Panc1 (cell line): Measurements from ENCODE around the gene FOXP2.

Source experiments
- CTCF ChIP-seq: fragments of 450-650 bp; IDR thresholded peaks from 2 replicates; pipeline ENCODE4 v1.5.1; 2017; ENCODE audit warnings: mild to moderate bottlenecking
- POLR2AphosphoS5 ChIP-seq: IDR thresholded peaks from 2 replicates; pipeline ENCODE4 v1.6.1; 2012; ENCODE audit warnings: mild to moderate bottlenecking, low read depth, low read length, moderate library complexity
- REST ChIP-seq, 2 experiments: IDR thresholded peaks; 2 replicates each; pipeline ENCODE4 v1.6.1; 2011 to 2012; ENCODE audit warnings: low read depth in 2 of 2, control low read depth in 1 of 2, low read length in 1 of 2, mild to moderate bottlenecking in 1 of 2, moderate library complexity in 1 of 2; ENCODE audit not compliant: insufficient read depth in 1 of 2

- TF ChIP-seq CTCF (no peak), POLR2AphosphoS5 (no peak), REST (IDR thresholded peaks at IDR 0.05; ENCODE audit: insufficient read depth in 1 of 2, low read depth in 2 of 2, low read length in 1 of 2) (no peak)
Measured at GRCh38 chr7:114691605-114692004, 277.0 kb downstream of the FOXP2 start.
